HG02642 (cell line): ENCODE measurements around the gene EXOC3L1.

ENCODE experiments used
- ATAC-seq: cut with Tn5 transposase; IDR thresholded peaks from one replicate; pipeline ENCODE4 v1.9.1; 2021; ENCODE audit warnings: mild to moderate bottlenecking; ENCODE audit not compliant: unreplicated experiment, poor library complexity

EXOC3L1 gene

DNA sequence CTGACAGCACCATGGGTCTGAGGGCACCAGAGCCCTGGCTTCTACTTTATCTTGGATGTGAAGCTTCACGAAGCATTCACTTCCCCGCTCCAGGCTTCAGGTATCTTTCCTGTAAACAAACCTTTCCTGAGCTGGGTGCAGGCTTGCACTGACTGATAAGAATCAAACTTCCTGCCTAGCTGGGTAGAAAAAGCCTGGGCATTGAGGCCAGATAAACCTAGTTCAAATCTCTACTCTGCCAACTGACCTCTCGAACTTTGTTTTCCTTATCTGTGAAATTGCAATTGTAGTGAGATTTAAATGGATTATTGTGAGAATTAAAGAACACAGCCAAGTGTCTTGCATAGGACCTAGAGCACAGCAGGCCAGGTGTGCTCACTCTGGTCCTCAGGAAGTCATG lies 34.1 kb upstream of the EXOC3L1 start:
- no peak for ATAC-seq

GRCh38 chr16:67216612-67217490 lies 26.9 kb upstream of the EXOC3L1 start:
- ATAC-seq, result no peak

- no peak for ATAC-seq
These were observed 25.8 kb upstream of the EXOC3L1 start for GRCh38 chr16:67215706-67216105.

GRCh38 chr16:67213197-67214019 lies 23.5 kb upstream of the EXOC3L1 start:
- ATAC-seq, result no peak

GRCh38 chr16:67212766-67213165 lies 22.8 kb upstream of the EXOC3L1 start:
- no peak for ATAC-seq

GRCh38 chr16:67211674-67212073 lies 21.7 kb upstream of the EXOC3L1 start:
- no peak for ATAC-seq

DNA sequence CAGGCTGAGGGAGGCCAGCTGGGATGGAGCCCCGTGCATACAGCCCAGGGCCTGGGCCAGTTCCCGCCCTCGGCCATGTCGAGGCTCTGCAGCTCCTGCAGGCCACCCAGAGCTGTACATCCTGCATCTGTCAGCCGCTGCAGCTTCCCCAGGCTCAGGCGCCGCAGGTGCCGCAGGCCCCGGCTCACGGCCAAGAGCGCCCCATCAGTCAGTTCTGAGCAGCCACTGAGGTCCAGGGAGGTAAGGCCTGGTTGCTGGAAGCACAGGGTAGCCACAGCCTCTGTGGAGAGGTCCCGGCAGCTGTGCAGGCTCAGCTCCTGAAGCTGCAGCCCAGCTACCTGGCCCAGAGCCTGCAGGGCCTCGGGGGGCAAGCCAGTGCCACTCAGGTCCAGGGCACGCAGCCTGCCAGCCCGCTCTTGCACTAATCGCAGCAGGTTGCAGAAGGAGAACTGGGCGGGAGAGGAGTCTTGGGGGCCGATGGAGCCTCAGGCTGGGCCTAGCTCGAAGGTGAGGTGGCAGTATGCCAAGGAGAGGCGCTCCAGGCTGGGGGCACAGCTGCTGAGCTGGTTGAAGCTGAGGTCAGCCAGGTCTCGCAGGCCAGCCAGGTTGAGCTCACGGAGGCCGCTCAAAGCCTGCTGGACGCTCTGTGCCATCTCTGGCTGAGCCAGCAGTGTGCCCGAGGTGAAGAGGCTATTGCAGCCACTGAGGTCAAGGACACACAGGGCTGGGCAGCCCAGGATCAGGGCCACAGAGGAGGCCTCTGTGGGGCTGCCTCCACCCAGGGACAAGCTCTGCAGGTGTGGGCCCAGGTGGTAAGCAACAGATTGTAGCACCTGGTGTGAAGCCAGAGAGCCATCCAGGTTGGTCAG lies 20.4 kb upstream of the EXOC3L1 start:
- no peak for ATAC-seq

GRCh38 chr16:67209565-67209964 lies 19.6 kb upstream of the EXOC3L1 start:
- ATAC-seq, result no peak

DNA sequence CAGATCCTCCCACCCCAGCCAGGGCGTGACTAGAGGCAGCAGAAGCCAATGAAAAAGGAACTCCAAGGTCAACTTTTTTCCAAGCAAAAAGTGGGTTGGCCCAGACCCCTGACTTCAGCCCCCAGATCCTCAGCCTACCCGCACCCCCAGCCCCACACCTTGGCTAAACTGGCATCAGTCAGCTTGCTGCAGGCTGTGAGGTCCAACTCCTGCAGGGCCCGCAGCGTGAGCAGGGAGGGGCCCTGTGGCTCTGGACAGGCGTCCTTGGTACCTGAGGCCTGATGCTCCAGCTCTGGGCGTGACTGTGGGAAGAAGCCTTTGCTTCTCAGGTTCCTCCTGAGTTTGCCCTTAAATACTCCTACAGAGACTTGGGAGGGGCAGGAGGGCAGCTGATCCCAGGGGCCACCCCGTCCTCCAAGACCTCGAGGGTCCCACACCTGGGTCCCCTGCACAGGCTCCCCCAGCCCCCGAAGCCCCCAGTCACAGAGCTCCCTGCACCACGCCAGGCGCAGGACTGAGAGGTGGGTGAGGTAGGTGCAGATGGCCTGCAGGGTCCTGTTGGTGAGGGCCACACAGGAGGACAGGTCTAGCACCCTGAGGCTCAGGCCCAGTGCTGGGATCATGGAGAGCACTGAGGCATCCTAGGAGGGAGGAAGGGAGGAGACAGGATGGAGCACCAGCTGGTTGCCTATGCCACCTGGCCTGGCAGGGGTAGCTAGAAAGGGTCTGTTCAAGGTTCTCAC lies 18.4 kb upstream of the EXOC3L1 start:
- no peak for ATAC-seq

DNA sequence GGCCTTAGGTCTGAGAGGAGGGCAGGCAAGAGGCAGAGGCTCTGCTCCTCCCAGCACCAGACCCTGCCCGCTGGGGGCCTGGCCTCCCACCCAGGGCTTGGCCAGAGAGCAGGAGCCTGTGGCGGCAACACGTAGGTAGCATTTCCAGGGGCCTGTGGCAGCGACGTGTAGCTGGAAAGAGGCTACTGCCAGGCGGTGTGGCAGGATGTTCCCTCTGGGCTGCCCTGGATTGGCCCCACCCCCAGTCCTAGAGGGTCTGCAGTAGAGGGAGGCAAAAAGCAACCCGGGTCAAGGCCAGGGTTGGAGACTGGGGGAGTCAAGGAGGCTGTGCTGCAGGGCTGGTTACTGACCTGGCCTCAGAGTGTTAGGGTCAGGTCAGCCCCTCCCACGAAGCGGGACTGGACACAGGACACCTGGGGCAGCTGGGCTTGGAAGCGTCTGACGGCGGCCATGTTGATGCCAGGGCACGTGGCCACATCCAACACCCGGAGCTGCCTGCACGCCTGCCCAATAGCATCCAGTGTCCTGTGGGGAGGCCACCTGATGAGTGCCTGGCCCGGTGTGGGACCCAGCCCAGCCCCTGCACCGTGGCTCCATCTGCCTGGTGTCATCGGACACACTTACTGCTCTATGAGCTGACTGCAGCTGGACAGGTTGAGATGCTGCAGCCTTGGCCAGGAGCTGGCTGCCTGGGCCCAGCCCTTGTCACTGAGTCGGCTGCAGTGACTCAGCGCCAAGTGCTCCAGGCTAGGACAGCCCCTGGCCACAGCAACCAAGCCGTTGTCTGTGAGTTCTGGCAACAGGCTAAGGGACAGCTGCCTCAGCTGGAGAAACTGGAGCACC lies 17.5 kb upstream of the EXOC3L1 start:
- ATAC-seq, result no peak

DNA sequence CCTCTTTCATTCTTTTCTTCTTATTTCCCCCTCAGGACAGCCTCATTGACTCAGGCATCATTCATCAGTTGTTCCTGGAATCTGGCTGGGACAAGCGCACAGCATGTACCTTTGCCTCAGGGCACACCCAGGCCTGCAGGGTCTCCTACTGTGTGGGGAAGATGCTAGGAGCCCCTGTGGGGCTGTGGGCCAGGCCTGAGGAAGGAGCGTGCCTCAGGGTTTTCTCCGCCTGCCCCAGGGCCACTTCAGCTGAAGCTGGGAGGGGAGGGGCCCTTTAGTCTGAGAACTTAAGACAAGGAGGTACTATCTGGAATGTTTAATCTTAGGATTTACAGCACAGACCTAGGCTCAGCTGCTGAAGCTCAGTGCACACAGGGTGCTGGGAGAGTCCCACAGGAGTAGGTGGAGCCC lies 16.9 kb upstream of the EXOC3L1 start:
- ATAC-seq, result no peak

DNA sequence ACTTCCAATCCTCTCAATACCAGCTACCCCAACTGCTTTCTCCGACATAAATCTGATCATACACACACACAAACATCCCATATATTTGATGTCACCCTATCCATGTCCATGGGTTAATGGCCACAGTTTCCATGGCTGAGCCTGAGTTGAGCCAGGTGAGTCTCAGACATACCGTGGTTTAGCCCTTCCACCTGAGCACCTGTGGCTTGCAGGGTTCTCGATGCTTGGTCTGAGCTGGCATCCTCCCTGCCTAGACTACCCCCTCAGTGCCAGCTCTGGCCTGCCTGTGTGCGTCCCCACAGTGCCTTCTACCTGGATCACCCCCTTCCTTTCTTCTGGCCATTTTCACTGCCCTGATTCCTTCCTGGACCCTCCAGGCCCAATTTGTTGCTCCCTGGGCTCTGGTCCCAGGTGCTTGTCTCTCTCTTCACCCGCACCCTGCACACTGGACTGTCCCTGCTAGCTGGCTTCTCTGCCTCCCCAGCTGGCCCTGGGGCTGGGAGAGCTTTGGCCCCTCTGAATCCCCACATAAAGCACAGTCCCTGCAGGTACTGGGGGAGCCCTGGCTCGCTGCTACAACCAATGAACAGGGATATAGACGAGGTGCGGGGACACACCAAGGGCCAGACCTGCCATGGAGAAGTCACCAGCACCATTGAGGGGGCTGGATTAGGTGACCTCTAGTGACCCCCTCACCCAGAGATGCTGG lies 16.3 kb upstream of the EXOC3L1 start:
- no peak for ATAC-seq

GRCh38 chr16:67204076-67204475 lies 14.1 kb upstream of the EXOC3L1 start:
- ATAC-seq, result no peak

- no peak for ATAC-seq
These were observed 13.1 kb upstream of the EXOC3L1 start for GRCh38 chr16:67202956-67203493.

GRCh38 chr16:67202426-67202825 lies 12.5 kb upstream of the EXOC3L1 start:
- ATAC-seq, result no peak

- no peak for ATAC-seq
These were observed 11.7 kb upstream of the EXOC3L1 start for GRCh38 chr16:67201411-67202345.

- no peak for ATAC-seq
These were observed 10.6 kb upstream of the EXOC3L1 start for GRCh38 chr16:67200491-67200890.
